NT2/D1 (cell line): ENCODE measurements around the gene RPP25L.

ENCODE experiments used
- SUZ12 ChIP-seq: IDR thresholded peaks from 2 replicates; pipeline ENCODE4 v1.6.1; 2011; ENCODE audit not compliant: insufficient read length, insufficient read depth; ENCODE audit errors: extremely low read depth
- YY1 ChIP-seq: IDR thresholded peaks from 2 replicates; pipeline ENCODE4 v1.6.1; 2011; ENCODE audit not compliant: insufficient read length, insufficient read depth
- ZNF274 ChIP-seq: IDR thresholded peaks from 2 replicates; pipeline ENCODE4 v1.6.1; 2011; ENCODE audit warnings: mild to moderate bottlenecking, low read depth, low read length

DNA sequence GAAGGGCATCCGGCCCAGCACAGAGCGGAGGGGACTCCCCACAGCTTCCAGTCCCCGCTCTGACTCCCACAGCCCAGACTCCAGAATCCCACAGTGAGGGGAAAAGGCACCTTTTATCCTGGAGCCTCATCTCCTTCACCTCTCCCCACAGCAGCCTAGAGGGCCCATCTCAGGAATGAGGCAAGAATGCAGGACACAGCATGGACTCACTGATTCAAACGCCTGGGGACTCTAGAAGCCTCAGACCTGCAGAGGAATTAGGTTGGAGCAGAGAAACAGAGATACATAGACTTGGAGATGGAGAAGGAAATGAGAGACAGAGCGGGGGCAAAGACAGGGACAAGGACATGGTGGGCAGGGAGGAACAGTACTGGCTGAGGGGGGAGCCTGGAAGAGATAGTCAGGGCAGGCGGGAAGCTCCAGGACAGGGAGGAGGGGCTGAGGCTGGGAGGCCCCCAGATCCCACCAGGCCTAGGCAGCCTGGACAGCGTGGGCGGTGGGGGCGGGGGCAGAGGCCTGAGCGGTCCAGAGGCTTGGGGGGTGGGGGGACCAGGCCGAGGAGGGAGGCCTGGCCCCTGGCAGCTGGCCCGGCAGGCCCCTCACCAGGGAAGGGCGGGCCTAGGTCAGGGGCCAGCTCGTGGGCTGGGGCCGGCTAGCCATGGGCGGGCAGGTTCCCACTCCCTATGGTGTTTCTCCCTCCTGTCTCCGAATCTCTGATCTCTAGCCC, 38.1 kb downstream of the RPP25L start:
- TF ChIP-seq SUZ12 (no peak), YY1 (no peak), ZNF274 (no peak)
